HepG2 (cell line): ENCODE data around the gene NRP1. TPM values are rescaled to one million over a fixed set of nuclear protein-coding genes. Genes with fewer than 3 reads are reported as not detected.

Experiments used
- BHLHE40 ChIP-seq: IDR thresholded peaks from 2 replicates; pipeline ENCODE4 v1.6.1; 2011; ENCODE audit warnings: low read length, improper control_type of control experiment
- BRD4 ChIP-seq: sonication (generic); formaldehyde crosslinking; IDR thresholded peaks from 2 replicates; pipeline ENCODE4 v1.4.0; 2020; ENCODE audit warnings: missing genetic modification reagents
- CREB1 ChIP-seq, 2 experiments: fragments of 450-650 bp in 1 of 2; IDR thresholded peaks; 2 replicates each; pipeline ENCODE4 v1.6.1; 2016 to 2017; ENCODE audit warnings: control low read depth in 1 of 2, mild to moderate bottlenecking in 1 of 2, missing compliant biosample characterization in 1 of 2, missing genetic modification characterization in 1 of 2
- ERF ChIP-seq: IDR thresholded peaks from 2 replicates; pipeline ENCODE4 v1.6.1; 2018; ENCODE audit warnings: missing biosample characterization, missing genetic modification reagents
- FOXA3 ChIP-seq: IDR thresholded peaks from 2 replicates; pipeline ENCODE4 v1.6.1; 2016; ENCODE audit warnings: missing genetic modification reagents, missing compliant biosample characterization
- GABPA ChIP-seq, 2 experiments: IDR thresholded peaks; 2 replicates each; pipeline ENCODE4 v1.6.1; 2011 to 2016; ENCODE audit warnings: low read depth in 2 of 2, low read length in 1 of 2, missing biosample characterization in 1 of 2, missing genetic modification characterization in 1 of 2
- MIER2 ChIP-seq: IDR thresholded peaks from 2 replicates; pipeline ENCODE4 v1.6.1; 2016; ENCODE audit warnings: missing biosample characterization, missing genetic modification reagents
- SALL1 ChIP-seq: sonication (generic); formaldehyde crosslinking; IDR thresholded peaks from 2 replicates; pipeline ENCODE4 v1.8.0; 2022; ENCODE audit warnings: mild to moderate bottlenecking, missing genetic modification reagents
- TEAD3 ChIP-seq: optimal IDR thresholded peaks from 2 replicates; pipeline ENCODE3; 2016; ENCODE audit warnings: borderline replicate concordance
- ZBTB7B ChIP-seq: sonication (generic); formaldehyde crosslinking; IDR thresholded peaks from 2 replicates; pipeline ENCODE4 v1.4.0; 2020; ENCODE audit warnings: missing genetic modification reagents
- ZIK1 ChIP-seq: sonication (generic); formaldehyde crosslinking; IDR thresholded peaks from 2 replicates; pipeline ENCODE4 v1.5.0; 2020; ENCODE audit warnings: mild to moderate bottlenecking, low read depth, missing genetic modification reagents, borderline replicate concordance
- ZNF562 ChIP-seq: sonication (generic); formaldehyde crosslinking; IDR thresholded peaks from 2 replicates; pipeline ENCODE4 v1.8.0; 2022; ENCODE audit warnings: missing genetic modification reagents, borderline replicate concordance
- ZNF563 ChIP-seq: sonication (generic); formaldehyde crosslinking; IDR thresholded peaks from 2 replicates; pipeline ENCODE4 v1.8.0; 2022; ENCODE audit warnings: mild to moderate bottlenecking, moderate library complexity, missing genetic modification reagents
- ZNF646 ChIP-seq: sonication (generic); formaldehyde crosslinking; IDR thresholded peaks from 2 replicates; pipeline ENCODE4 v1.9.0; 2021; ENCODE audit warnings: mild to moderate bottlenecking, missing genetic modification reagents
- ZNF713 ChIP-seq: sonication (generic); formaldehyde crosslinking; IDR thresholded peaks from 2 replicates; pipeline ENCODE4 v1.4.0; 2020; ENCODE audit warnings: mild to moderate bottlenecking, missing genetic modification reagents
- polyA plus RNA-seq, 8 experiments: library from polyadenylated mRNA; depleted of rRNA in 3 of 8; stranded (reverse) in 7 of 8; unstranded in 1 of 8; fragments of >200 nt; fragmentation: Illumina TruSeq in 4 of 8; extraction: Trizol in 4 of 8; gene quantifications; 2 replicates each; pipeline versions ENCODE4 v1.2.1 to v1.2.3, GENCODE V29; 2011 to 2016; ENCODE audit warnings: low read depth in 4 of 8, missing spikeins in 1 of 8, mixed read lengths in 1 of 8; ENCODE audit not compliant: insufficient read depth in 1 of 8
- total RNA-seq, 5 experiments: library from RNA; depleted of rRNA; stranded (reverse); fragments of >200 nt; fragmentation: Illumina TruSeq; extraction: Trizol; gene quantifications; 2 replicates each; pipeline ENCODE4 v1.2.3, GENCODE V29; 2016; ENCODE audit warnings: low read depth in 1 of 5
- TF ChIP-seq, protein P1 (sequence below): sonication (generic); formaldehyde crosslinking; IDR thresholded peaks from 2 replicates; pipeline ENCODE4 v1.4.0; 2020; ENCODE audit warnings: missing genetic modification reagents
- TF ChIP-seq, protein P2 (sequence below): sonication (generic); formaldehyde crosslinking; IDR thresholded peaks from 2 replicates; pipeline ENCODE4 v1.4.0; 2020; ENCODE audit warnings: mild to moderate bottlenecking, missing genetic modification reagents
- TF ChIP-seq, protein P3 (sequence below): IDR thresholded peaks from 2 replicates; pipeline ENCODE4 v1.6.1; 2012; ENCODE audit warnings: inconsistent platforms
- TF ChIP-seq, protein P4 (sequence below): sonication (generic); formaldehyde crosslinking; conservative IDR thresholded peaks from 2 replicates; pipeline ENCODE4 v1.8.0; 2022; ENCODE audit warnings: mild to moderate bottlenecking, moderate library complexity, missing genetic modification reagents

Gene NRP1
- total and polyA plus RNA-seq, 2 of the 13 experiments (the other 11 are each of a cell fraction or from before 2014, with no cell fraction given) = 5.3 to 5.8 TPM

- TF ChIP-seq, protein P1, sequence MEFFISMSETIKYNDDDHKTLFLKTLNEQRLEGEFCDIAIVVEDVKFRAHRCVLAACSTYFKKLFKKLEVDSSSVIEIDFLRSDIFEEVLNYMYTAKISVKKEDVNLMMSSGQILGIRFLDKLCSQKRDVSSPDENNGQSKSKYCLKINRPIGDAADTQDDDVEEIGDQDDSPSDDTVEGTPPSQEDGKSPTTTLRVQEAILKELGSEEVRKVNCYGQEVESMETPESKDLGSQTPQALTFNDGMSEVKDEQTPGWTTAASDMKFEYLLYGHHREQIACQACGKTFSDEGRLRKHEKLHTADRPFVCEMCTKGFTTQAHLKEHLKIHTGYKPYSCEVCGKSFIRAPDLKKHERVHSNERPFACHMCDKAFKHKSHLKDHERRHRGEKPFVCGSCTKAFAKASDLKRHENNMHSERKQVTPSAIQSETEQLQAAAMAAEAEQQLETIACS (CRISPR knock-in tag) = no peak
- peak; percentile 41; the same call in 1 of the 2 replicates for TF ChIP-seq ZBTB7B
- TF ChIP-seq ZNF713 (CRISPR knock-in tag) = no peak
- no peak for TF ChIP-seq CREB1 (IDR thresholded peaks at IDR 0.05)
- TF ChIP-seq CREB1 (CRISPR knock-in tag; IDR thresholded peaks at IDR 0.05) = no peak
- TF ChIP-seq ZNF562 (CRISPR knock-in tag) = no peak
- no peak for TF ChIP-seq TEAD3
- TF ChIP-seq, protein P2, sequence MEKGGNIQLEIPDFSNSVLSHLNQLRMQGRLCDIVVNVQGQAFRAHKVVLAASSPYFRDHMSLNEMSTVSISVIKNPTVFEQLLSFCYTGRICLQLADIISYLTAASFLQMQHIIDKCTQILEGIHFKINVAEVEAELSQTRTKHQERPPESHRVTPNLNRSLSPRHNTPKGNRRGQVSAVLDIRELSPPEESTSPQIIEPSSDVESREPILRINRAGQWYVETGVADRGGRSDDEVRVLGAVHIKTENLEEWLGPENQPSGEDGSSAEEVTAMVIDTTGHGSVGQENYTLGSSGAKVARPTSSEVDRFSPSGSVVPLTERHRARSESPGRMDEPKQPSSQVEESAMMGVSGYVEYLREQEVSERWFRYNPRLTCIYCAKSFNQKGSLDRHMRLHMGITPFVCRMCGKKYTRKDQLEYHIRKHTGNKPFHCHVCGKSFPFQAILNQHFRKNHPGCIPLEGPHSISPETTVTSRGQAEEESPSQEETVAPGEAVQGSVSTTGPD = no peak
- TF ChIP-seq GABPA (IDR thresholded peaks at IDR 0.05; ENCODE audit: low read depth, low read length) = no peak
- TF ChIP-seq GABPA (CRISPR knock-in tag; IDR thresholded peaks at IDR 0.05; ENCODE audit: low read depth) = no peak
- no peak for TF ChIP-seq ERF
- TF ChIP-seq, protein P3, sequence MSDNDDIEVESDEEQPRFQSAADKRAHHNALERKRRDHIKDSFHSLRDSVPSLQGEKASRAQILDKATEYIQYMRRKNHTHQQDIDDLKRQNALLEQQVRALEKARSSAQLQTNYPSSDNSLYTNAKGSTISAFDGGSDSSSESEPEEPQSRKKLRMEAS = peak; percentile 47
- TF ChIP-seq, protein P4, sequence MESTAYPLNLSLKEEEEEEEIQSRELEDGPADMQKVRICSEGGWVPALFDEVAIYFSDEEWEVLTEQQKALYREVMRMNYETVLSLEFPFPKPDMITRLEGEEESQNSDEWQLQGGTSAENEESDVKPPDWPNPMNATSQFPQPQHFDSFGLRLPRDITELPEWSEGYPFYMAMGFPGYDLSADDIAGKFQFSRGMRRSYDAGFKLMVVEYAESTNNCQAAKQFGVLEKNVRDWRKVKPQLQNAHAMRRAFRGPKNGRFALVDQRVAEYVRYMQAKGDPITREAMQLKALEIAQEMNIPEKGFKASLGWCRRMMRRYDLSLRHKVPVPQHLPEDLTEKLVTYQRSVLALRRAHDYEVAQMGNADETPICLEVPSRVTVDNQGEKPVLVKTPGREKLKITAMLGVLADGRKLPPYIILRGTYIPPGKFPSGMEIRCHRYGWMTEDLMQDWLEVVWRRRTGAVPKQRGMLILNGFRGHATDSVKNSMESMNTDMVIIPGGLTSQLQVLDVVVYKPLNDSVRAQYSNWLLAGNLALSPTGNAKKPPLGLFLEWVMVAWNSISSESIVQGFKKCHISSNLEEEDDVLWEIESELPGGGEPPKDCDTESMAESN (CRISPR knock-in tag) = 0 out of 2 replicates have a peak, but pooled peaks have one; percentile 33
- no peak for TF ChIP-seq BRD4
- TF ChIP-seq BHLHE40 = no peak
- TF ChIP-seq ZNF646 (CRISPR knock-in tag) = no peak
- no peak for TF ChIP-seq FOXA3 (CRISPR knock-in tag)
- TF ChIP-seq ZIK1 (CRISPR knock-in tag) = no peak
- TF ChIP-seq MIER2 (CRISPR knock-in tag) = no peak
- TF ChIP-seq SALL1 = peak; percentile 41; the same call in 1 of the 2 replicates
- 0 out of 2 replicates have a peak, but pooled peaks have one; percentile 42 for TF ChIP-seq ZNF563 (CRISPR knock-in tag)
Observed at GRCh38 chr10:33334153-33334804, at the start of gene NRP1 (continued).
